ENCODE data around the gene RFTN1.

The RFTN1 gene

DNA sequence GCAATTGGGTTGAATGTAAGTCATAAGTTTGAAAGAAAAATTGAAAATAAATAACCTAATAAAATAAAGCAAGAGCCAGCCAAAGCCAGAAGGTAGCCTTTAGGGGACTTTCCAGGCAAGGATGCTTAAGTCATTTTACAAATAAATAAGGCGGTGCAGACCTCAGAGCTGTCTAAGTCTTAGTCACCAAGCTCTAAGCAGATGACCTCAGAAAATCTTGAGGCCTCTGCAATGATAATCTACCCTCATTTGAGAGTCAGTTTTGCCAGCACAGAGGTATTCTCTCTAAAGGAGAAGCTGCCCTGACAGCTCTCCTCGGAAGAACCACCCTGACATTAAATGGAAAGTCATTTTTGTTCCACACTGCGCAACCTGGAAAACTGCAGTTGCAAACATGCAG, 134.6 kb downstream of the RFTN1 start:
- peaks cover 4% of the 10 kb centered on the region; the same call in 1 of the 2 replicates for H4K20me1 ChIP-seq (ENCODE audit: control insufficient read depth, insufficient read depth, low read depth, low read length)
- H3K79me2 ChIP-seq (ENCODE audit: control insufficient read depth, low read length), result peaks cover 100% of the 10 kb centered on the region
- H3K4me1 ChIP-seq (ENCODE audit: control insufficient read depth, low read length), result peaks cover 100% of the 10 kb centered on the region
- no peak for TF ChIP-seq EZH2phosphoT487 (IDR thresholded peaks at IDR 0.05; ENCODE audit: borderline replicate concordance, low read length)
- TF ChIP-seq, protein P1, sequence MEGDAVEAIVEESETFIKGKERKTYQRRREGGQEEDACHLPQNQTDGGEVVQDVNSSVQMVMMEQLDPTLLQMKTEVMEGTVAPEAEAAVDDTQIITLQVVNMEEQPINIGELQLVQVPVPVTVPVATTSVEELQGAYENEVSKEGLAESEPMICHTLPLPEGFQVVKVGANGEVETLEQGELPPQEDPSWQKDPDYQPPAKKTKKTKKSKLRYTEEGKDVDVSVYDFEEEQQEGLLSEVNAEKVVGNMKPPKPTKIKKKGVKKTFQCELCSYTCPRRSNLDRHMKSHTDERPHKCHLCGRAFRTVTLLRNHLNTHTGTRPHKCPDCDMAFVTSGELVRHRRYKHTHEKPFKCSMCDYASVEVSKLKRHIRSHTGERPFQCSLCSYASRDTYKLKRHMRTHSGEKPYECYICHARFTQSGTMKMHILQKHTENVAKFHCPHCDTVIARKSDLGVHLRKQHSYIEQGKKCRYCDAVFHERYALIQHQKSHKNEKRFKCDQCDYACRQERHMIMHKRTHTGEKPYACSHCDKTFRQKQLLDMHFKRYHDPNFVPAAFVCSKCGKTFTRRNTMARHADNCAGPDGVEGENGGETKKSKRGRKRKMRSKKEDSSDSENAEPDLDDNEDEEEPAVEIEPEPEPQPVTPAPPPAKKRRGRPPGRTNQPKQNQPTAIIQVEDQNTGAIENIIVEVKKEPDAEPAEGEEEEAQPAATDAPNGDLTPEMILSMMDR (IDR thresholded peaks at IDR 0.05; ENCODE audit: low read depth, low read length, poor library complexity, severe bottlenecking), result no peak
- no peaks in the 10 kb centered on the region for H3K9me2 ChIP-seq (replicated peaks; ENCODE audit: control insufficient read depth, low read length)
- no peaks in the 10 kb centered on the region for H3K27me3 ChIP-seq (ENCODE audit: control insufficient read depth, low read length)
- H3F3A ChIP-seq (ENCODE audit: control insufficient read depth, insufficient read depth), result peaks cover 97% of the 10 kb centered on the region
- H3K9me3 ChIP-seq (ENCODE audit: control insufficient read depth, insufficient read depth, low read length), result no peaks in the 10 kb centered on the region
- peak overlapping the region; percentile 87 for H3K27ac ChIP-seq (ENCODE audit: low read depth, low read length)
- peak overlapping the region; percentile 59 for H3K4me3 ChIP-seq (ENCODE audit: low read length)
- H3K4me2 ChIP-seq (ENCODE audit: low read length), result peak overlapping the region; percentile 64
- H3K36me3 ChIP-seq (ENCODE audit: control insufficient read depth, low read length), result peaks cover 98% of the 10 kb centered on the region

DNA sequence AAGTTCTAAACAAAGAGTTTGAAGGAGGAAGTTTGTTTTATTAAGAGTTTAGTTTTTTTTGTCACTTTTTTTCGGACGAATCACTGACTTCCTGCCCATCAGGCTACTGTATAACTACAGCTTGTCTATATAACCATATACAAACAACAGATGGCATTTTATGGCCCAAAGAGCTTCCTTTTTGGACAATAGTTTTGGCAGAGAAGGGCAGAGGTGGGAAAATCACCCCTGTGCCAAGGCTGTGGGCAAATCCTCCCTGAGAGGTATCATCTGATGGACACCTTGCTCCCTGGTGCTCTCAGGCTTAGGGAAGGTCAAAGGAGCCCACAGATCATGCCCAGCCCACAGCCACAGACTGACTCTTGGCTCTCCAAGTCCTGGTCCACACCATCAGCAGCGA, 135.1 kb downstream of the RFTN1 start:
- TF ChIP-seq, protein P1 (IDR thresholded peaks at IDR 0.05; ENCODE audit: low read depth, low read length, poor library complexity, severe bottlenecking), result no peak
- TF ChIP-seq EZH2phosphoT487 (IDR thresholded peaks at IDR 0.05; ENCODE audit: borderline replicate concordance, low read length), result no peak
- H3K4me1 ChIP-seq (ENCODE audit: control insufficient read depth, low read length), result peaks cover 100% of the 10 kb centered on the region
- H3K79me2 ChIP-seq (ENCODE audit: control insufficient read depth, low read length), result peaks cover 100% of the 10 kb centered on the region
- no peaks in the 10 kb centered on the region for H3K9me2 ChIP-seq (replicated peaks; ENCODE audit: control insufficient read depth, low read length)
- peaks cover 92% of the 10 kb centered on the region for H3F3A ChIP-seq (ENCODE audit: control insufficient read depth, insufficient read depth)
- peaks cover 4% of the 10 kb centered on the region; the same call in 1 of the 2 replicates for H4K20me1 ChIP-seq (ENCODE audit: control insufficient read depth, insufficient read depth, low read depth, low read length)
- no peaks in the 10 kb centered on the region for H3K27me3 ChIP-seq (ENCODE audit: control insufficient read depth, low read length)
- H3K36me3 ChIP-seq (ENCODE audit: control insufficient read depth, low read length), result peaks cover 98% of the 10 kb centered on the region
- peak overlapping the region; percentile 87 for H3K27ac ChIP-seq (ENCODE audit: low read depth, low read length)
- H3K4me3 ChIP-seq (ENCODE audit: low read length), result peak overlapping the region; percentile 59
- H3K9me3 ChIP-seq (ENCODE audit: control insufficient read depth, insufficient read depth, low read length), result no peaks in the 10 kb centered on the region
- peak overlapping the region; percentile 64 for H3K4me2 ChIP-seq (ENCODE audit: low read length)

DNA sequence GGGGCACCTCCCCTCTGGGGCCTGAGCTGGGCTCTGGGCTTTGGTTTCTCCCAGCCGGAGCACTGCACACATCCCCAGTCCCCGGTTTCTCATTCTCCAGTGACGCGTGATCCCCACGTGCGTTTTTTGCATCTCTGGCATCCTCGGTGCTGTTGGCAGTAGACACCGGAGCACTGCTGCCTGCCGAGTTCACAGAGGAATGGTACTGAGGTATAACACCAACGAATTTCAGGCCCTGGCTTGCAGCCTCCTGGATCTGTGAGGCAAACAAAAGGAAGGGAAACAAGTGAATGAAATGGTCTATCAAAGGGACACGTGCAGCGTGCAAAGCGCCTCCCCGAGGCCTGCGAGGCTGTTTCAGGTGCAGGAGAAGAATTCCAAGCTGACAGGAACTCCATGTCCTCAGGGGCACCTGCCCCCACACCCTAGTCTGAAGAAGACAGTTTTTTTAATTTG, 135.6 kb downstream of the RFTN1 start:
- TF ChIP-seq EZH2phosphoT487 (IDR thresholded peaks at IDR 0.05; ENCODE audit: borderline replicate concordance, low read length), result no peak
- TF ChIP-seq, protein P1 (IDR thresholded peaks at IDR 0.05; ENCODE audit: low read depth, low read length, poor library complexity, severe bottlenecking), result peak; percentile 64
- Histone ChIP-seq H3F3A (ENCODE audit: control insufficient read depth, insufficient read depth) (peaks cover 88% of the 10 kb centered on the region), H3K4me2 (ENCODE audit: low read length) (peak overlapping the region; percentile 64), H3K4me1 (ENCODE audit: control insufficient read depth, low read length) (peaks cover 100% of the 10 kb centered on the region), H3K27ac (ENCODE audit: low read depth, low read length) (peak overlapping the region; percentile 87), H3K9me3 (ENCODE audit: control insufficient read depth, insufficient read depth, low read length) (no peaks in the 10 kb centered on the region), H4K20me1 (ENCODE audit: control insufficient read depth, insufficient read depth, low read depth, low read length) (peaks cover 4% of the 10 kb centered on the region; the same call in 1 of the 2 replicates), H3K4me3 (ENCODE audit: low read length) (peak overlapping the region; percentile 59), H3K36me3 (ENCODE audit: control insufficient read depth, low read length) (peaks cover 100% of the 10 kb centered on the region), H3K79me2 (ENCODE audit: control insufficient read depth, low read length) (peaks cover 100% of the 10 kb centered on the region), H3K9me2 (replicated peaks; ENCODE audit: control insufficient read depth, low read length) (no peaks in the 10 kb centered on the region), H3K27me3 (ENCODE audit: control insufficient read depth, low read length) (no peaks in the 10 kb centered on the region)

Measured in DOHH2 (cell line).